GM12878 (cell line): ENCODE results near the gene NMRK2. TPM values are rescaled to one million over a fixed set of nuclear protein-coding genes. Genes with fewer than 3 reads are reported as not detected.

ENCODE experiments used
- ATAC-seq: fragments of 200-7000 bp; cut with Tn5 transposase; 3 replicates; pipeline ENCODE4 v1.9.1; 2020; ENCODE audit warnings: mild to moderate bottlenecking, moderate library complexity
- BruUV-seq: library from RNA; stranded (reverse); fragments of 400-500 nt; replicated peaks from 2 replicates; lab custom pipeline; 2021; lab: Mats Ljungman, UMichigan
- CTCF ChIA-PET: fragments of 300-600 bp; sonication (Branson Sonifier 250); formaldehyde crosslinking; extraction: SDS; loops from one replicate; lab custom pipeline; 2021; ENCODE audit warnings: inconsistent platforms; lab: Yijun Ruan, JAX
- POLR2A ChIA-PET: fragments of 350-600 bp; formaldehyde crosslinking; extraction: SDS; loops from one replicate; lab custom pipeline; 2021; ENCODE audit warnings: inconsistent platforms; lab: Charles Lee
- RAD21 ChIA-PET: fragments of 300-600 bp; sonication (Branson Sonifier 250); formaldehyde crosslinking; loops from one replicate; lab custom pipeline; 2023; ENCODE audit warnings: antibody characterized with exemption; ENCODE audit not compliant: unreplicated experiment; lab: Charles Lee
- SMC1A ChIA-PET: fragments of 300-600 bp; sonication (Branson Sonifier 250); formaldehyde crosslinking; loops from one replicate; lab custom pipeline; 2023; ENCODE audit not compliant: unreplicated experiment, uncharacterized antibody; lab: Charles Lee
- DNase-seq: peaks from one replicate; pipeline ENCODE4 v3.0.0-alpha.2; 2011; ENCODE audit warnings: low read depth, low spot score
- FAIRE-seq: peaks from 3 replicates; lab custom pipeline; 2011; peaks lifted over from hg19 to GRCh38; lab: Jason Lieb, UNC
- H2AFZ ChIP-seq: 2 replicates; pipeline ENCODE4 v1.6.0; 2011; ENCODE audit warnings: low read depth, low read length, control low read depth; ENCODE audit not compliant: control insufficient read depth
- H3K27ac ChIP-seq: 2 replicates; pipeline ENCODE4 v1.5.1; 2011; ENCODE audit warnings: control low read depth; ENCODE audit not compliant: control insufficient read depth, insufficient read depth
- H3K27me3 ChIP-seq, 2 experiments: replicated peaks in 1 of 2; 2 replicates each; pipeline versions ENCODE4 v1.6.0 to v1.6.1; 2011; ENCODE audit warnings: low read length in 1 of 2; ENCODE audit not compliant: control insufficient read depth in 2 of 2, insufficient read depth in 2 of 2
- H3K36me3 ChIP-seq, 2 experiments: 2 replicates each; pipeline ENCODE4 v1.5.1; 2011; ENCODE audit warnings: low read length in 1 of 2; ENCODE audit not compliant: control insufficient read depth in 2 of 2, insufficient read depth in 2 of 2
- H3K4me1 ChIP-seq: 2 replicates; pipeline ENCODE4 v1.6.1; 2011; ENCODE audit warnings: mild to moderate bottlenecking, low read length, moderate library complexity, mixed read lengths; ENCODE audit not compliant: control insufficient read depth, insufficient read depth
- H3K4me2 ChIP-seq: 2 replicates; pipeline ENCODE4 v1.6.0; 2011; ENCODE audit warnings: control low read depth; ENCODE audit not compliant: control insufficient read depth, insufficient read depth
- H3K4me3 ChIP-seq: fragments of 200-600 bp; sonication (generic); 2 replicates; pipeline ENCODE4 v1.5.1; 2016
- H3K79me2 ChIP-seq: 2 replicates; pipeline ENCODE4 v1.6.0; 2011; ENCODE audit warnings: low read length; ENCODE audit not compliant: control insufficient read depth, insufficient read depth
- H3K9ac ChIP-seq: 2 replicates; pipeline ENCODE4 v1.8.0; 2011; ENCODE audit warnings: low read length, control low read depth, mixed read lengths; ENCODE audit not compliant: control insufficient read depth, insufficient read depth
- H3K9me3 ChIP-seq: replicated peaks from 3 replicates; pipeline ENCODE4 v1.5.1; 2011; ENCODE audit warnings: mild to moderate bottlenecking, low read length; ENCODE audit not compliant: control insufficient read depth, insufficient read depth
- H4K20me1 ChIP-seq: 2 replicates; pipeline ENCODE4 v1.6.0; 2011; ENCODE audit not compliant: control insufficient read depth, insufficient read depth
- BHLHE40 ChIP-seq, 2 experiments: fragments of 450-650 bp in 1 of 2; IDR thresholded peaks; 2 replicates each; pipeline ENCODE4 v1.6.1; 2011 to 2017; ENCODE audit warnings: low read depth in 2 of 2, borderline replicate concordance in 1 of 2, improper control_type of control experiment in 1 of 2, low read length in 1 of 2, mild to moderate bottlenecking in 1 of 2
- ESRRA ChIP-seq: IDR thresholded peaks from 2 replicates; pipeline ENCODE4 v1.6.1; 2012; ENCODE audit warnings: mild to moderate bottlenecking, low read length, improper control_type of control experiment
- KDM1A ChIP-seq: fragments of 200-600 bp; sonication (generic); IDR thresholded peaks from 2 replicates; pipeline ENCODE4 v1.6.1; 2016; ENCODE audit warnings: borderline replicate concordance
- MTA3 ChIP-seq: IDR thresholded peaks from 2 replicates; pipeline ENCODE4 v1.6.1; 2012; ENCODE audit warnings: low read length, inconsistent platforms, borderline replicate concordance
- RBBP5 ChIP-seq: fragments of 200-600 bp; sonication (generic); conservative IDR thresholded peaks from 2 replicates; pipeline ENCODE4 v1.6.1; 2016
- RUNX3 ChIP-seq: IDR thresholded peaks from 2 replicates; pipeline ENCODE4 v1.6.1; 2012; ENCODE audit warnings: low read length, inconsistent platforms
- TCF3 ChIP-seq: IDR thresholded peaks from 2 replicates; pipeline ENCODE4 v1.6.1; 2012; ENCODE audit warnings: low read depth, mild to moderate bottlenecking, low read length, borderline replicate concordance; ENCODE audit not compliant: insufficient read depth
- ZNF592 ChIP-seq: fragments of 450-650 bp; IDR thresholded peaks from 2 replicates; pipeline ENCODE4 v1.6.1; 2017; ENCODE audit warnings: mild to moderate bottlenecking, moderate library complexity
- WGBS: methylation state at CpG from one replicate; pipeline ENCODE4 v1.1.6; 2016; ENCODE audit warnings: low lambda C conversion rate; ENCODE audit not compliant: insufficient replicate concordance, insufficient coverage; ENCODE audit errors: missing lambda C conversion rate; 5-methylcytosine and 5-hydroxymethylcytosine counted together
- in situ Hi-C: fragments of 300-500 bp; cut with MboI; formaldehyde crosslinking; loops from 9 replicates; pipeline ENCODE4 v1.14.3; 2018; ENCODE audit warnings: mixed read lengths
- intact Hi-C: fragments of 100-400 bp; cut with micrococcal nuclease; formaldehyde crosslinking; loops from one replicate; pipeline ENCODE4 v1.14.2; 2022; ENCODE audit not compliant: unreplicated experiment
- polyA plus RNA-seq, 11 experiments: library from polyadenylated mRNA; depleted of rRNA in 4 of 11; unstranded in 6 of 11; stranded (reverse) in 5 of 11; fragments of >200 nt; fragmentation: Nextera tagmentation in 4 of 11; fragmentation: Illumina TruSeq in 1 of 11; extraction: Ambion mirVana in 4 of 11; extraction: Trizol in 1 of 11; gene quantifications; 1 replicate in 1 of 11; 2 replicates in 10 of 11; pipeline versions ENCODE4 v1.2.1 to v1.2.3, GENCODE V29; 2011 to 2016; ENCODE audit warnings: inconsistent platforms in 2 of 11, missing spikeins in 2 of 11, low read depth in 1 of 11
- total RNA-seq, 4 experiments: library from RNA; depleted of rRNA in 3 of 4; stranded (reverse); fragments of >200 nt in 3 of 4; fragmentation: Illumina TruSeq in 1 of 4; extraction: Trizol in 1 of 4; gene quantifications; 2 replicates each; pipeline versions ENCODE4 v1.2.1 to v1.2.3, GENCODE V29; 2013 to 2021

The NMRK2 gene
- total and polyA plus RNA-seq, 10 of the 15 experiments (the other 5 are each of a cell fraction or from before 2014, with no cell fraction given), result 0.14 to 0.15 TPM; not detected in 8

GRCh38 chr19:3964256-3965194, 31.7 kb downstream of the NMRK2 start:
- ChIA-PET SMC1A (no interaction called here), RAD21 (no interaction called here), POLR2A (interaction anchor here (0.6 kb wide), 1 partner anchor 23 kb away, joined by 6 read pairs; no protein-coding TSS in a partner anchor), CTCF (no interaction called here)
- no peak for FAIRE-seq
- Histone ChIP-seq H2AFZ (no peak overlapping the region), H3K4me3 (no peak overlapping the region), H3K9ac (no peak overlapping the region), H3K79me2 (peaks cover 4% of the 10 kb centered on the region), H3K4me1 (no peaks in the 10 kb centered on the region; the same call in 1 of the 2 replicates), H4K20me1 (no peaks in the 10 kb centered on the region), H3K36me3 (peaks cover 3 to 7% of the 10 kb centered on the region in 2 experiments; a peak in 3 of 4 replicates), H3K27ac (no peak overlapping the region), H3K4me2 (no peak overlapping the region), H3K9me3 (no peaks in the 10 kb centered on the region), H3K27me3 (no peaks in the 10 kb centered on the region)
- in situ Hi-C loops, result no loop called here
- BruUV-seq, result no TSS peak
- intact Hi-C loops, result no loop called here
- 98% methylated on average over 43 of the region's 60 CpGs for WGBS
- DNase-seq, result no peak
- TF ChIP-seq ZNF592 (no peak), KDM1A (no peak), MTA3 (no peak), BHLHE40 (IDR thresholded peaks at IDR 0.05; ENCODE audit: borderline replicate concordance in 1 of 2, low read depth in 2 of 2, low read length in 1 of 2) (no peak), RBBP5 (no peak), RUNX3 (no peak), TCF3 (no peak), ESRRA (no peak)
- ATAC-seq, result no peak
